IMR-90 (cell line): ENCODE data around the gene UBE3C.

ENCODE experiments used
- BHLHE40 ChIP-seq: fragments of 150-350 bp; IDR thresholded peaks from 2 replicates; pipeline ENCODE4 v1.6.1; 2016; ENCODE audit warnings: mild to moderate bottlenecking, low read depth, low read length
- CEBPB ChIP-seq: IDR thresholded peaks from 2 replicates; pipeline ENCODE4 v1.6.1; 2012; ENCODE audit warnings: low read depth, low read length, improper control_type of control experiment
- CHD1 ChIP-seq: IDR thresholded peaks from 2 replicates; pipeline ENCODE4 v1.6.1; 2012; ENCODE audit warnings: low read depth, low read length, improper control_type of control experiment
- ELK1 ChIP-seq: fragments of 150-350 bp; IDR thresholded peaks from 2 replicates; pipeline ENCODE4 v1.6.1; 2016; ENCODE audit warnings: low read depth, mild to moderate bottlenecking, low read length, moderate library complexity, borderline replicate concordance
- POLR2A ChIP-seq: IDR thresholded peaks from 2 replicates; pipeline ENCODE4 v1.6.1; 2012; ENCODE audit warnings: mild to moderate bottlenecking, low read depth, low read length
- RAD21 ChIP-seq: IDR thresholded peaks from 2 replicates; pipeline ENCODE4 v1.6.1; 2012; ENCODE audit warnings: low read length, improper control_type of control experiment
- RCOR1 ChIP-seq: IDR thresholded peaks from 2 replicates; pipeline ENCODE4 v1.6.1; 2012; ENCODE audit warnings: mild to moderate bottlenecking, low read length, improper control_type of control experiment; ENCODE audit not compliant: insufficient replicate concordance
- RFX5 ChIP-seq: IDR thresholded peaks from 2 replicates; pipeline ENCODE4 v1.8.0; 2012; ENCODE audit warnings: low read depth, mild to moderate bottlenecking, low read length, moderate library complexity
- SMC3 ChIP-seq: fragments of 150-350 bp; IDR thresholded peaks from 2 replicates; pipeline ENCODE4 v1.6.1; 2016; ENCODE audit warnings: low read depth, mild to moderate bottlenecking, antibody characterized with exemption, low read length, moderate library complexity
- USF2 ChIP-seq: fragments of 150-350 bp; IDR thresholded peaks from 2 replicates; pipeline ENCODE4 v1.6.1; 2017; ENCODE audit warnings: mild to moderate bottlenecking, antibody characterized with exemption, low read length, low read depth
- TF ChIP-seq, protein P1 (sequence below): conservative IDR thresholded peaks from 2 replicates; pipeline ENCODE4 v1.5.1; 2012; ENCODE audit warnings: mild to moderate bottlenecking, low read depth, low read length, improper control_type of control experiment

- TF ChIP-seq POLR2A (no peak), BHLHE40 (no peak), RFX5 (no peak), RCOR1 (no peak), SMC3 (no peak), ELK1 (no peak), RAD21 (no peak), USF2 (no peak), CHD1 (no peak), CEBPB (no peak)
- TF ChIP-seq, protein P1, sequence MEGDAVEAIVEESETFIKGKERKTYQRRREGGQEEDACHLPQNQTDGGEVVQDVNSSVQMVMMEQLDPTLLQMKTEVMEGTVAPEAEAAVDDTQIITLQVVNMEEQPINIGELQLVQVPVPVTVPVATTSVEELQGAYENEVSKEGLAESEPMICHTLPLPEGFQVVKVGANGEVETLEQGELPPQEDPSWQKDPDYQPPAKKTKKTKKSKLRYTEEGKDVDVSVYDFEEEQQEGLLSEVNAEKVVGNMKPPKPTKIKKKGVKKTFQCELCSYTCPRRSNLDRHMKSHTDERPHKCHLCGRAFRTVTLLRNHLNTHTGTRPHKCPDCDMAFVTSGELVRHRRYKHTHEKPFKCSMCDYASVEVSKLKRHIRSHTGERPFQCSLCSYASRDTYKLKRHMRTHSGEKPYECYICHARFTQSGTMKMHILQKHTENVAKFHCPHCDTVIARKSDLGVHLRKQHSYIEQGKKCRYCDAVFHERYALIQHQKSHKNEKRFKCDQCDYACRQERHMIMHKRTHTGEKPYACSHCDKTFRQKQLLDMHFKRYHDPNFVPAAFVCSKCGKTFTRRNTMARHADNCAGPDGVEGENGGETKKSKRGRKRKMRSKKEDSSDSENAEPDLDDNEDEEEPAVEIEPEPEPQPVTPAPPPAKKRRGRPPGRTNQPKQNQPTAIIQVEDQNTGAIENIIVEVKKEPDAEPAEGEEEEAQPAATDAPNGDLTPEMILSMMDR = no peak
These were observed 137.4 kb downstream of the UBE3C start for GRCh38 chr7:157276091-157276561.
